HEK293T (cell line): ENCODE measurements around the gene TBC1D13.

Source experiments
- CTCF ChIA-PET: fragments of 350-600 bp; formaldehyde crosslinking; extraction: SDS; loops from one replicate; lab custom pipeline; 2021; ENCODE audit warnings: antibody characterized with exemption, inconsistent platforms; lab: Yijun Ruan, JAX
- POLR2A ChIA-PET: fragments of 350-600 bp; formaldehyde crosslinking; extraction: SDS; loops from one replicate; lab custom pipeline; 2020; ENCODE audit warnings: antibody characterized with exemption, inconsistent platforms; lab: Yijun Ruan, JAX
- DNase-seq: peaks from one replicate; pipeline ENCODE4 v3.0.0; 2012; ENCODE audit warnings: mixed read lengths; ENCODE audit errors: extremely low spot score
- ARNT ChIP-seq: fragments of 450-650 bp; IDR thresholded peaks from 2 replicates; pipeline ENCODE4 v1.6.1; 2017; ENCODE audit warnings: mild to moderate bottlenecking
- BHLHE40 ChIP-seq: fragments of 450-650 bp; IDR thresholded peaks from 2 replicates; pipeline ENCODE4 v1.6.1; 2016; ENCODE audit warnings: mild to moderate bottlenecking, moderate library complexity, borderline replicate concordance
- CTBP1 ChIP-seq: fragments of 450-650 bp; IDR thresholded peaks from 2 replicates; pipeline ENCODE4 v1.6.1; 2016; ENCODE audit warnings: borderline replicate concordance
- ELF4 ChIP-seq: fragments of 450-650 bp; IDR thresholded peaks from 2 replicates; pipeline ENCODE4 v1.6.1; 2017; ENCODE audit warnings: antibody characterized with exemption
- FOXA1 ChIP-seq: fragments of 450-650 bp; IDR thresholded peaks from 2 replicates; pipeline ENCODE4 v1.6.1; 2016; ENCODE audit warnings: mild to moderate bottlenecking
- FOXK2 ChIP-seq: fragments of 450-650 bp; IDR thresholded peaks from 2 replicates; pipeline ENCODE4 v1.6.1; 2016; ENCODE audit warnings: mild to moderate bottlenecking
- FOXM1 ChIP-seq: fragments of 450-650 bp; IDR thresholded peaks from 2 replicates; pipeline ENCODE4 v1.6.1; 2017; ENCODE audit warnings: mild to moderate bottlenecking, borderline replicate concordance
- HDGF ChIP-seq: fragments of 450-650 bp; IDR thresholded peaks from 2 replicates; pipeline ENCODE4 v1.6.1; 2017; ENCODE audit warnings: antibody characterized with exemption, borderline replicate concordance
- L3MBTL2 ChIP-seq: fragments of 450-650 bp; conservative IDR thresholded peaks from 2 replicates; pipeline ENCODE4 v1.6.1; 2016; ENCODE audit warnings: mild to moderate bottlenecking
- LEF1 ChIP-seq: fragments of 450-650 bp; IDR thresholded peaks from 2 replicates; pipeline ENCODE4 v1.6.1; 2017; ENCODE audit warnings: mild to moderate bottlenecking, borderline replicate concordance
- NFRKB ChIP-seq: fragments of 450-650 bp; IDR thresholded peaks from 2 replicates; pipeline ENCODE4 v1.6.1; 2016; ENCODE audit warnings: mild to moderate bottlenecking, moderate library complexity
- SP1 ChIP-seq: fragments of 450-650 bp; IDR thresholded peaks from 2 replicates; pipeline ENCODE4 v1.6.1; 2017
- SUZ12 ChIP-seq: fragments of 450-650 bp; IDR thresholded peaks from 2 replicates; pipeline ENCODE4 v1.6.1; 2016; ENCODE audit warnings: mild to moderate bottlenecking
- TARDBP ChIP-seq: fragments of 450-650 bp; IDR thresholded peaks from 2 replicates; pipeline ENCODE4 v1.6.1; 2016
- ZNF384 ChIP-seq: fragments of 450-650 bp; IDR thresholded peaks from 2 replicates; pipeline ENCODE4 v1.6.1; 2016
- TF ChIP-seq, protein P1 (sequence below): fragments of 450-650 bp; IDR thresholded peaks from 2 replicates; pipeline ENCODE4 v1.6.1; 2016

The TBC1D13 gene

GRCh38 chr9:128757602-128758001, 29.5 kb upstream of the TBC1D13 start:
- ChIA-PET POLR2A (no interaction called here), CTCF (no interaction called here)
- DNase-seq, result no peak
- no peak for TF ChIP-seq CTBP1

- CTCF ChIA-PET, result no interaction called here
- no peak for DNase-seq
- TF ChIP-seq FOXM1 (no peak), ELF4 (no peak), ZNF384 (no peak), SP1 (no peak), FOXK2 (no peak), LEF1 (no peak), FOXA1 (no peak), NFRKB (no peak), L3MBTL2 (no peak), BHLHE40 (no peak), HDGF (no peak), TARDBP (no peak), ARNT (no peak)
- POLR2A ChIA-PET, result interaction anchor here (1.0 to 1.4 kb wide), 2 partner anchors 9 to 159 kb away, joined by 3 read pairs; partner anchors contain the start of gene ZER1
Observed at GRCh38 chr9:128762671-128763449, 24.2 kb upstream of the TBC1D13 start.

- no peak for TF ChIP-seq NFRKB
- no peak for TF ChIP-seq ZNF384
- no peak for DNase-seq
- ChIA-PET CTCF (no interaction called here), POLR2A (interaction anchor here (0.6 to 1.0 kb wide), 2 partner anchors 54 to 81 kb away, joined by 4 read pairs; partner anchors contain the start of gene ENDOG)
Observed at GRCh38 chr9:128764361-128764760, 22.7 kb upstream of the TBC1D13 start.

DNA sequence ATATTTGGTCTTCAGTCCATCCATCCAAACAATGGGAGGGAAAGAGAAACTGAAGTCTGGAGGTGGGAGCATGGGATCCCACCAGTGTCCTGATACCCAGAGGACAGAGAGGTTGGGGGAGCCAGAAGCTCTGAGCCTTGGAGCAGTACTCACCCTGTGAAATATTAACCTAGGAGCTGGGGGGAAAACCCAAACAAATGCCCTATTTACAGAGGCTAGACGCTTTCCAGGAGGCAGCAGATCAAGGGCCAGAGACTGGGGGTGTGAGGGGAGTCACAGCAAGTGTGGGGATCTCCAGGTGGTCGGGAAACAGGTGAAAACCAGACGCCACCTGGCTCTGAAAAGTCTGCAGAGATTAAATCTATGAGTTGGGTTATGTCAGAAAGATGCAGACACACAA, 21.6 kb upstream of the TBC1D13 start:
- no peak for TF ChIP-seq BHLHE40
- TF ChIP-seq ZNF384, result no peak
- TF ChIP-seq, protein P1, sequence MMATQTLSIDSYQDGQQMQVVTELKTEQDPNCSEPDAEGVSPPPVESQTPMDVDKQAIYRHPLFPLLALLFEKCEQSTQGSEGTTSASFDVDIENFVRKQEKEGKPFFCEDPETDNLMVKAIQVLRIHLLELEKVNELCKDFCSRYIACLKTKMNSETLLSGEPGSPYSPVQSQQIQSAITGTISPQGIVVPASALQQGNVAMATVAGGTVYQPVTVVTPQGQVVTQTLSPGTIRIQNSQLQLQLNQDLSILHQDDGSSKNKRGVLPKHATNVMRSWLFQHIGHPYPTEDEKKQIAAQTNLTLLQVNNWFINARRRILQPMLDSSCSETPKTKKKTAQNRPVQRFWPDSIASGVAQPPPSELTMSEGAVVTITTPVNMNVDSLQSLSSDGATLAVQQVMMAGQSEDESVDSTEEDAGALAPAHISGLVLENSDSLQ, result no peak
- no peak for TF ChIP-seq NFRKB
- no peak for TF ChIP-seq LEF1
- TF ChIP-seq FOXK2, result no peak
- TF ChIP-seq TARDBP, result no peak
- no peak for TF ChIP-seq HDGF
- TF ChIP-seq FOXA1, result no peak
- CTCF ChIA-PET, result no interaction called here
- POLR2A ChIA-PET, result interaction anchor here (0.9 kb wide), 1 partner anchor 24 kb away, joined by 3 read pairs; no protein-coding TSS in a partner anchor

GRCh38 chr9:128768606-128769005, 18.4 kb upstream of the TBC1D13 start:
- no peak for TF ChIP-seq FOXM1
- no peak for TF ChIP-seq BHLHE40
- TF ChIP-seq FOXA1, result no peak
- no peak for TF ChIP-seq NFRKB
- TF ChIP-seq SP1, result no peak
- TF ChIP-seq FOXK2, result no peak
- TF ChIP-seq, protein P1, result no peak
- TF ChIP-seq TARDBP, result no peak
- TF ChIP-seq ARNT, result no peak
- no peak for TF ChIP-seq HDGF
- TF ChIP-seq ZNF384, result no peak
- TF ChIP-seq CTBP1, result no peak
- POLR2A ChIA-PET, result no interaction called here
- CTCF ChIA-PET, result no interaction called here
- DNase-seq, result no peak

More for the DNA sequence above, 21.6 kb upstream of the TBC1D13 start:
- no peak for DNase-seq

GRCh38 chr9:128770286-128771030, 16.6 kb upstream of the TBC1D13 start:
- TF ChIP-seq NFRKB, result no peak
- TF ChIP-seq BHLHE40, result no peak
- TF ChIP-seq SUZ12, result no peak
- no peak for TF ChIP-seq FOXM1
- TF ChIP-seq ELF4, result no peak
- ChIA-PET POLR2A (interaction anchor here (3.0 kb wide), 1 partner anchor 18 kb away, joined by 14 read pairs; no protein-coding TSS in a partner anchor), CTCF (interaction anchor here (1.1 kb wide), 1 partner anchor 48 kb away, joined by 4 read pairs; the partner anchor contains the start of gene ENDOG)
- DNase-seq, result no peak
